GM06990 (cell line): ENCODE results near the gene EIF2B2.

Experiments used
- DNase-seq: peaks from one replicate; pipeline ENCODE4 v3.0.0-alpha.2; 2011; ENCODE audit not compliant: insufficient read length; ENCODE audit errors: extremely low read depth
- H3K27me3 ChIP-seq: replicated peaks from 2 replicates; pipeline ENCODE4 v1.6.0; 2011; ENCODE audit warnings: low read length; ENCODE audit not compliant: control insufficient read depth, insufficient read depth
- H3K36me3 ChIP-seq: 2 replicates; pipeline ENCODE4 v1.5.1; 2011; ENCODE audit warnings: low read length; ENCODE audit not compliant: control insufficient read depth, insufficient read depth
- H3K4me3 ChIP-seq: replicated peaks from 2 replicates; pipeline ENCODE4 v1.5.1; 2011; ENCODE audit warnings: low read depth, mild to moderate bottlenecking, control low read depth, low read length
- CTCF ChIP-seq: IDR thresholded peaks from 2 replicates; pipeline ENCODE4 v1.5.1; 2011; ENCODE audit warnings: low read length, control low read depth, mild to moderate bottlenecking, inconsistent platforms; ENCODE audit not compliant: insufficient read depth, poor library complexity, severe bottlenecking

The EIF2B2 gene

GRCh38 chr14:75044322-75044721, 41.6 kb downstream of the EIF2B2 start:
- Histone ChIP-seq H3K27me3 (no peaks in the 10 kb centered on the region), H3K4me3 (no peak overlapping the region), H3K36me3 (peaks cover 2% of the 10 kb centered on the region; the same call in 1 of the 2 replicates)
- TF ChIP-seq CTCF: no peak
- no peak for DNase-seq

GRCh38 chr14:75044752-75045151, 42.0 kb downstream of the EIF2B2 start:
- DNase-seq: no peak
- H3K36me3 ChIP-seq: peaks cover 2% of the 10 kb centered on the region; the same call in 1 of the 2 replicates
- TF ChIP-seq CTCF: no peak
- no peaks in the 10 kb centered on the region for H3K27me3 ChIP-seq
- H3K4me3 ChIP-seq: no peak overlapping the region

GRCh38 chr14:75046275-75046674, 43.6 kb downstream of the EIF2B2 start:
- H3K27me3 ChIP-seq: no peaks in the 10 kb centered on the region
- DNase-seq: no peak
- no peak overlapping the region for H3K4me3 ChIP-seq
- peaks cover 2% of the 10 kb centered on the region; the same call in 1 of the 2 replicates for H3K36me3 ChIP-seq
- TF ChIP-seq CTCF: no peak

- DNase-seq: no peak
- Histone ChIP-seq H3K4me3 (no peak overlapping the region), H3K27me3 (no peaks in the 10 kb centered on the region), H3K36me3 (peaks cover 2% of the 10 kb centered on the region; the same call in 1 of the 2 replicates)
- TF ChIP-seq CTCF: no peak
These were observed 44.2 kb downstream of the EIF2B2 start for GRCh38 chr14:75046899-75047298.

GRCh38 chr14:75047506-75047905, 44.8 kb downstream of the EIF2B2 start:
- Histone ChIP-seq H3K4me3 (no peak overlapping the region), H3K27me3 (no peaks in the 10 kb centered on the region), H3K36me3 (no peaks in the 10 kb centered on the region)
- no peak for DNase-seq
- no peak for TF ChIP-seq CTCF

GRCh38 chr14:75048101-75048500, 45.4 kb downstream of the EIF2B2 start:
- no peak overlapping the region for H3K4me3 ChIP-seq
- TF ChIP-seq CTCF: no peak
- DNase-seq: no peak
- no peaks in the 10 kb centered on the region for H3K27me3 ChIP-seq
- no peaks in the 10 kb centered on the region for H3K36me3 ChIP-seq
